AG08395 (cell line): ENCODE results near the gene ZNF408.
"Not testable (repeated sequence)": the region's sequence is repeated elsewhere in the genome, so short reads cannot be mapped to it uniquely, and the experiment has no call there.

ENCODE experiments used
- DNase-seq: peaks from one replicate; pipeline ENCODE4 v3.0.0; 2012; ENCODE audit warnings: mixed read lengths, low spot score

Gene ZNF408

DNA sequence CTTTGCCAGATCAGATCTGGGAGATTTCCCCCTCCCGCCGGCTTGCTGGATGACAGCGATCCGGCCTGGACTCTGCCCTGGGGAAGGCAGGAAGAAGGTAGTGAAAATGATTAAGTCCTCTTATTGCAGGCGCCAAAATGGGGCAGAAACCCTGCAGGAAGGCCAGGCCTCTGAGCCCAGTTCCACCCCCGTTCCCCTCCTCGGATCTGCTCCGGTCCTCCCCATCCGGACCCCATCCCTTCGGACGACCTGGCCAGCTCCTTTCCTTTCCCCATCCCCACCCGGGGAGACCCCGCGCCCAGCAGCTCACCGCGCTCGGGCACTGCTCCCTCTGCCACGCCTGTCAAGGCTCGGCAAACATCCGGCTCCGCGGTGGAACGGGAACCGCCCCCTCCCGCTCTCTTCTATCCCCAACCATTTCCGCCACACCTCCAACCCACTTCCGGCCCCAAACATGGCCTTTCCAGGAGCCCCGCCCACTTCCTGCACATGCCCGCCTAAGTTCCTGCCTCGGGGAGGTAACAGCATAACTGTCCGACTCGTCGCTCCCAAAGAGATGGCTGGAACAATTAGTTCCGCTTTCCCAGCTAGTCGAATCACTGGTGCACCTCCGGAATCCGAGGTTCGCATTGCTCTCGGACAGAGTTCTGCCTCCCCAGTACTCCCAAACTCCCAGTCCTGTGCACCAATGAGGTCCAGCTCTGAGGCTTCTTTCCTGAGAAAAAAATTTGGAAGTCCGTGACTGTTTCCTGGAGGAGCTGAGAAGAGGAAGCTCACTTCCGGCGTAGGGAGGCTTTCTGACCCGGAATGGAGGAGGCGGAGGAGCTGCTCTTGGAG lies at the start of gene ZNF408, which contains the start of gene ARHGAP1:
TSS of gene ZNF408 (plus strand) at position 791 of the 837 bp plus-strand sequence. CDS start at position 808, 17 bp downstream.
TSS of gene ARHGAP1 (minus strand) at position 379 of the 837 bp plus-strand sequence. CDS start 4,512 bp downstream, outside the sequence.
- DNase-seq: peak; percentile 97

DNA sequence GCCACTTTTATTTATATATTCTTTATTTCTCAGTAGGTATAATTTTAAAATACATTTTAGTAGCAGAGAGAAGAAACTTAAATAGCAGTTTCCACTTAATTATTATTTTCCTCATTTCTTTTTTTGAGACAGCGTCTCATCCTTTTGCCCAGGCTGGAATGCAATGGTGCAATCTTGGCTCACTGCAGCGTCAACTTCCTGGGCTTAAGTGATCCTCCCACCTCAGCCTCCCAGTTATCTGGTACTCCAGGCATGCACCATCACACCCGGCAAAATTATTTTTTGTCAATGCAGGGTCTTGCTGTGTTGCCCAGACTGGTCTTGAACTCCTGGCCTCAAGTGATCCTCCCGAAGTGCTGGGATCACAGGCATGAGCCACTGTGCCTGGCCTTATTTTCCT lies 45.2 kb upstream of the ZNF408 start:
- DNase-seq: no peak

DNA sequence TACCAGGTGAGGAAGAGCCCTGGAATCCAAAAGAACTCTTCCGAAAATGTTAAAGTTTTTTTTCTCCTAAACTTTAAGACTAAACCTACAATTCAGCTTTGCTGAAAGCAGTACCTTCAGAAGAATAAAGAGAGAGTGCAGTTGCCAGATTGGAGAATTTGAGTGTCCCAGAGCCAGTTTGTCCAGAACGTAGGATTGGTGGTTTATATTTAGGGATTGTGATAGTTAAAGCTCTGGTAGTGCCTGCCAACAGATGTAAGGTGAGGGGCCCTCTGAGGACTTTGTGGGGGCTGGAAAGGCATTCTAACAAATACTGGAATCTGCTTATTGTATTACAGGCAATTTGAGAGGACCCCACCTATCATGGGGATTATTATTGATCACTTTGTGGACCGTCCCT lies 43.6 kb upstream of the ZNF408 start:
- no peak for DNase-seq

DNA sequence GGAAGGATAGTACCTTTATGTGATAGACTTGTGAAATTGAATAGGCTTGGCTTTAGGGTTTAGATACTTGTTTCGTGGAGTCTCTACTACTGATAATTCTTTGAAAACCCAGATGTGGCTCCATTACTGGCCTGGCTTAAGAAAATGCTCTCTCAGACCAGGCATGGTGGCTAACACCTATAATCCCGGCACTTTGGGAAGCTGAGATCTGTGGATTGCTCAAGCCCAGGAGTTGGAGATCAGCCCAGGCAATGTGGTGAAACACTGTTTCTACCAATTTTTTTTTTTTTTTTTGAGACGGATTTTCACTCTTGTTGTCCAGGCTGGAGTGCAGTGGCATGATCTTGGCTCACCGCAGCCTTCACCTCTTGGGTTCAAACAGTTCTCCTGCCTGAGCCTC lies 42.6 kb upstream of the ZNF408 start:
- DNase-seq: no peak

DNA sequence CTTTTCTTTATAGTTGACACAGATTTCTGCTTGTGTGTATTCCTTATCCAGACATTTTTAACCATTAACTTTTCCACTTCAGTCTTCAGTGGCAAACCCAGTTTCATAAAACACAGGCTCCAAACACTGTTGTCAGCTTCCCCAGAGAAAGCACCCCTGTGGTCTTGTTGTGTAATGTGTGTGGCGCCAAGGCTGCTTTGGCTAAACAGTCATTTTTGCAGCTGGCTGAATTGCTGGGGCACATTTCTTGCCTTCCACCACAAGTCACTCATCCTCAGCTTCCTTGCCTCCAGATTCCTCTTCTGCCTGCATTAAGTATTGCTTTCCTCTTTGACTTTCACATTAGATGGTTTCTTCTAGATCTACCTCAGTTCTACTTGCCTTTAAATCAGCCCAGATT lies 40.9 kb upstream of the ZNF408 start:
- DNase-seq: peak; percentile 74

DNA sequence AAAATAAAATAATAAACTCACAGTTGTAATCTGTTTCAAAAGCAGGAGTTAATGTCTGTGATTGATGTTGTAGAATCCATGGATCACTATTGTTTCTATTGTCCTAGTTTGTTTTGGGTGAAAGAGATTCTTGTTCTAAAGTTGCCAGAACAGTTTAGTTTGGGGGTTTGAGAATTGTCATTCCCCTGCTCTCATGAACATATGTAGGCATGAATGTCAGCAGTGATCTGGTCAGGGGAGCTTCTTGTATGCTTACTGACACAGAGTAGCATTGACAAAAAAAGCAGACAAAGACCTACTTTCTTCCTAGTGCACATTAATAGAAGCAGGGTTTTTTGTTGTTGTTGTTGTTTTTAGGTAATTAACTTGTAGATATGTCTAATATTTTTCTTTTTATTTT lies 39.0 kb upstream of the ZNF408 start:
- DNase-seq: no peak

DNA sequence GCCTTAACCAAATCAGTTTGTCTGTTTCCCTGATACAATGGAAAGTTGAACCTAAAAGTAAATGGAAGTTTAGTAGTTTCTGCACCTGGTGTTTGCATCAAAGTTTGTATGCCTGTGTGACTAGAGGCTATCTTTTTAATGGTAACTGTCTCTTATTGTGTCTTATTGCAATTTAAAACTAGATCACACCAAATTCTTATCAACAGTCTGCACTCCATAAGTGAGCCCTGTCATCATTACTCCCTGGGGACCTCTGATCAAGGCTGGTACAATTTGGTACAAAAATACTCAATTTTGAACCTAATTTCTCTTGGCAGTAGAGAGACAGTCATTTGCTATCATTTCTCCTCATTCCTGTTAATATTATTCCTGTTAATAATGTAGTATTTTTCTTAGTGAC lies 38.5 kb upstream of the ZNF408 start:
- DNase-seq: no peak

DNA sequence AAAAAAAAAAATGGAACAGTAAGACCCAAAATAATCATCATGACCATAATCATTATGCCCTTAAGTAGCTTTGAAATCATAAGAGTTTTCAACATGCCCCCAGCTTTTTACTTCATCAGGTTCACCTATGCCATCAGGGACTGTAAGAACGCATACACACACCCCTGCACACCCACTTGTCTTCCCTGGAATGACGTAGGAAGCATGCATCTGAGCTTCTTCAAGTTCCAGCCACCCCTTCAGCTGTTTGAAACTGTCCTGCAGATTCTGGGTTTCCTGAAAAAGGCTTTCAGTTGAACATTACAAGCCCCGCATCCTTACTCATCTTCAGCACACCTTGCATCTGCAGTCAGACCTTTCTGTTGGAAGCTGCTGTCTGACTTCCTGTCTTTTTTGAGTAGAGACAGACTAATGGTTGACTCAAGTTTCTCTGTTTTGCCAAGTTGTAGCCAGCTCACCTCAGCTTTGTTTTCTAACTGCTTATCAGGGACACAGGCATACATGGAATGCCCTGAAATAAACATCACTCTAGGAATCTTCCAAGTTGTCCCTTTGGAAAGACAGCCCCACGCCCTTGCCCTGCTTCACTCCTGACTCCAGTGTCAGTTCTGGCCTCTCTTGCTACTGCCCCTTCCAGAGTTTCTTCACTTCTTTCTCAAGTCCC lies 37.4 kb upstream of the ZNF408 start:
- no peak for DNase-seq

DNA sequence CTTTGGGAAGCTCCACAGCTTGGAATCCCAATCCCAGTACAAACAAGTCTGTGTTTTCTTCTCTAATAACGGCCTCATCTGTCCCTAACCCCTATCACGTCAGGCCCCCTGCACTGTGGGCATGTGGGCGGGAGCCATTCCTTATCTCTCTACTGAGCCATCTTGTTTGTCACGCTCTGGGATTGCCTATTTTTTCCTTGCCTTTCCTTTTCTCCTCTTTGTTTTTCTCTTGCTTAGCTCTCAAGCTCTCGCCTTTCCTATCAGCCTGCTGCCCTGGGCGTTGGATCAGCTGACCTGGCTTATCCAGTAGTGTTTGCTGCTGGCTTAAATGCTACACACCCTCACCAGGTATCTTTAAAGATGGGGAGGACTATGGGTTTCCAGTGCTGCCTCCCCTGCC lies 36.2 kb upstream of the ZNF408 start:
- DNase-seq: no peak

DNA sequence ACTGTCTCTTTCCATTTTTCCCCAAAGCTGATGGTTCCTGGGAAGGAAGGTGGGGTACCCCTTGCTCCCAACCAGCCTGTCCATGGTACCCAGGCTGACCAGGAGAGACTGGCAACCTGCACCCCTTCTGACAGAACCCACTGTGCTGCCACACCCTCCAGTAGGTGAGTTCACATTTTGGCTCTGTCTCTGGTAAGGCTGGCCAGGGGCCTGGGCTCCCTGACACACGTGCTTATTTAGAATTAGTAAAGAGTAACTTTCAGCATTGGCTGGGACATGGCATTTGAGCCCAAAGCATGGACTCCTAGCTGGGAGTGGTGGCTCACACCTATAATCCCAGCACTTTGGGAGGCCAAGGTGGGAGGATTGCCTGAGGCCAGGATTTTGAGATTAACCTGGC lies 35.5 kb upstream of the ZNF408 start:
- DNase-seq: no peak

DNA sequence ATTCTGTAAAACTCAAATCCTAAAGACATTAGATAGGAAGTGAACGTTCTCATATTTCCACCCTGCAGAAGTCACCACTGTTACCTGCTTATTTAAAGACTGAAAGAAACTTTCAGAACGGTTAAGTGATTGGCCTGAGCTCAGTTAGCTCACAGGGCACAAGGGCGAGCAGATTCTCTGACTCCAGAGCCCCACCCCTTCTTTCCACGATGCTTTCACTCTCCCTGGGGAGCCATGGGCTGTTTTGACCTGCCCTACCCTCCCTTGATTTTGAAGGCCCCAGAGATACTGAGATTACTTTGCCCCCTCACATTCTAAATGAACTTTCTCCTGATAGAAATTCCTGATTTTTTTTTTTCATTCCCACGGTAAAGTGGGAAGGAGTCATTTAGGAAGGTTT lies 34.3 kb upstream of the ZNF408 start:
- DNase-seq: no peak

DNA sequence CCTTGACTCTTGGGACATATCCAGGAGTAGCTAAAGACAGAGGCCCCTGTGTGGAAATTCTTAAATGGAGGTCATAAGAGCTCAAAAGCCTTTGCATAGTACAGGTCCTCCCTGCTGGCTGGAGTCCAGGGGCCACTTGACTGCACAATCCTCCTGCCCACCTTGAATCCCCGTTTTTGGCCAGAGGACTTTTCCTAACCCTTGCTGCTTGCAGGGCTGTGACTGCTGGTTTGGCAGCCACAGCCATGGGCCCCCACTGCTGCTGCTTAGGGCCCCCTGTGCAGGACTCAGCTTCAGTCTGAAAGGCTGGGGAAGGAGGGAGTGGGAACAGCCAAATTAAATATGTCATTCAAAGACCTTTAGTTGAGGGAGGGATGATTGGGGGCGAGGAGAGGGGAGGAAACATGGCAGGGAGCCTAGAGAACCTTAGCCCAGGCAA lies 33.8 kb upstream of the ZNF408 start:
- DNase-seq: no peak

DNA sequence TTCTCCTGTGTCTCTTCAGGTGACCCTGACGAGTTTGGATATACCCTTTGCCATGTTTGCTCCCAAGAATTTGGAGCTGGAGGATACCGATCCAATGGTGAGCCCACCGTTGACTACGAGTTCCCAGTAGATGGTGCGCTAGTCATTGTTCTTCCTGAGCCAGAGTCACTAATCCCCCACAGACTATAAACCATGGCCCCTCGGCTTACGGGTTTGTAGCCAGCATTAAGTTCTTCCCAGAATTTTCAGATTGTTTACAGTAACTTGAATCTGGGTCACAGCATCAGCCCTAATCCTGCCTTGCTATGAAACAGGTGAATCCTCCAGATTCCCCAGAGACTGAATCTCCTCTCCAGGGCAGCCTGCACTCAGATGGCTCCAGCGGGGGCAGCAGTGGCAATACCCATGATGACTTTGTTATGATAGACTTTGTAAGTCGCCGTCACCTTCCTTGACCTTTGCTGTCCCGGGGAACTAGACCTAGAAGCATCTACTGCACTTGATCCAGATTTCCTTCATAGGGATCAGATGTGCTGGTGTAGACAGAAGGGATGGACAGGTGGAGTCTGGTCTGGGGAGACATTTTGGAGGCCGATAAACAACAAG lies 32.2 kb upstream of the ZNF408 start:
- no peak for DNase-seq

DNA sequence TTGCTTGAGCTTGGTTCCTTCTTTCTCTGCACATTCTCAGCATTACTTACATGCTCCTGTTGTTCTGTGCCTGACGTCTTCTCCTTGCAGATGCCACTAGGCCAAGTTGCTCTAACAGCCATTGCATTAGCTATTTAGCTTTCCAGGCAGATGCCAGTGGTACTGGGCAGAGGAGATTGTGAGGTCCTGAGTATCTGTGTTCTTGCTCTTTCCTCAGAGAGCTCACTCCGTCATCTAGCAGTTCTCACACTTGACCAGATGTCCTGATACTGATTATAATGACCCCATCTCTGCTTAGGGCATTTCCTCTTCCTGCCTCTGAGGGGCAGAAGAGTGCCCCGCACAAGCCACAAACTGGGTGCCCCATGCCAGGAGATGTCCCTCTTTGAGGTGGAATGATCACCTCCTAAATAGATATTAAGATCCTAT lies 31.1 kb upstream of the ZNF408 start:
- DNase-seq: no peak

DNA sequence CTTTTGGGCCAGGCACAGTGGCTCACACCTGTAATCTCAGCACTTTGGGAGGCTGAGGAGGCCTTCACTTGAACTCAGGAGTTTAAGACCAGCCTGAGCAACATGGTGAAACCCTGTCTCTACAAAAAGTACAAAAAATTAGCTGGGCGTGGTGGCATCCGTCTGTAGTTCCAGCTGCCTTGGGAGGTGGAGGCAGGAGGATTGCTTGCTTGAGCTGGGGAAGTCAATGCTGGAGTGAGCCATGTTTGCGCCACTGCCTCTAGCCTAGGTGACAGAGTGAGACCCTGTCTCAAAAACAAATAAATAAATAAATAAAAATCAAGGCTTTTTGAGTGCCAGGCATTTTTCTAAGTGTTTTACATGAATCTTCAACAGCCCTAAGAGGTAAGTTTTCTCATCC lies 30.3 kb upstream of the ZNF408 start:
- not testable (repeated sequence) for DNase-seq

DNA sequence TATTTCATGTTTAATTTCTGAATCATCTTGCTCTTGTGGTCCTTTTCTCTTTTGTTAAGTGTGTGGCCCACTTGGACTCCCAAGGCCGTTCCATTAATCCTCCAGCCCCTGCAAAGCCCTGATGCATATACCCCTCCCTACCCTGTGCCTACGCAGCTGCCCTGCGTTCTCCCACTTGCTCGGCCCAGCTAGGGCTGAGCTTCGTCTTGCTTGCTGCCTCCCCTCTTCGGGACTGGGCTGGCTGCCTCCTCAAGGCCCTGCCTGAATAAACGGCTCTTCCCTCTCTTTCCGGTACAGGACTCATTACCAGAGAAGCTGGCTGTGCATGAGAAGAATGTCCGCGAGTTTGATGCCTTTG lies 28.9 kb upstream of the ZNF408 start:
- no peak for DNase-seq

DNA sequence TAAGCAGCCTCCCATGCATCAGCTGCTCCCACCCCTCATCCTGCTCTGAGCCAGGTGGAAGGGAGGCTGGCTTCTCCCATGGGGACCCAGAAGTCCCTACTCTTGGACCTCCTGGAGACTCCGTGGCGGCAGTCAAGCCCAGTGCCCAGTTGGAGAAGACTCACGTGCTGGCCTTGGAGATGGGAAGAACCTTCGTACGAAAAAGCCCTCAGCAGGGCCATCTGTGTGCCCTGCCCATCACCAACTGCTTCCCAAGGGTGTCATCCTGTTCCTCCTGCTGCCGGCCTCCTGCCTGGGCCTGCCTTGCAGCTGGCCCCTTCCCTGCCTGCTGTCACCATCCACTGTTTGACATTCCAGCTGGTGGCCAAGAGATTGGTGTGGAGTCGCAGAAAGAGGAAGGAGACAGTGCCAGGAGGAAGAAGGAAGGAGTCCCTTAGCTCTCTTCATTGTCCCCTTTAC lies 28.4 kb upstream of the ZNF408 start:
- no peak for DNase-seq

DNA sequence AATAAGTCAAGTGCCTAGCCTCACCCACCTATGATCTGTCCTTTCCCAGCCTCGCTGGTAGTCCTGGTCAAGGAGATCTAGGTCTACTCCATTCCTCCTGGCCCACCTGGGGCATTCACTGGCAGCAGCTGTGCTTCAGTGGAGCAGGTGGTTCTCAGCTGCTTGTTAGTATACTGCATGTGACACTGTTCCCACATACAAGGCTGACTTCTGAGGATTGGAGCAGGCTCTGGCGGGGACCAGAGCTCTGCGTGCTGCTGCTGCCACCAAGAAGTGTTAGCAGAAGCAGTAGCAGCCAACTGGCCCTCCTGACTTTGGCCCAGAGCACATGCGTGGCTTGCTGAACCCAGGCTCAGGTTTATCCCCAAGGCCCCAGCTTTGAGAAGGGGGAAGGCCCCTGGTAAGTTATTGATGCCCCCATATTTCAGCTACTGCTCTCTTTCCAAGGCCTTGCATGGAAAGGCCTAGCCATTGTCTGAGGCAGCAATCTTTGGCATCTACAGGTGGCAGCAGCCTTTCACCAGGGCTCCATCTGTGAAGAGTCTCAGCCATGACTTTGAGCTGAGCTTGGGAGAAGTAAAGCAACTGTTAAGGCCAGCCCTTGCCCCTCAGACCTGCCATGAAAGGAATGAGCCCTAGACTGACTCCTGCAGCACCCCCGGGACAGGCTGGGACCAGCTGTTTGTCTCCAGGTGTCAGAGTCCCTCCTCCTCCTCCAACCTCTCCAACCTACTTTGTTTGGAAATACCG lies 26.9 kb upstream of the ZNF408 start:
- no peak for DNase-seq

DNA sequence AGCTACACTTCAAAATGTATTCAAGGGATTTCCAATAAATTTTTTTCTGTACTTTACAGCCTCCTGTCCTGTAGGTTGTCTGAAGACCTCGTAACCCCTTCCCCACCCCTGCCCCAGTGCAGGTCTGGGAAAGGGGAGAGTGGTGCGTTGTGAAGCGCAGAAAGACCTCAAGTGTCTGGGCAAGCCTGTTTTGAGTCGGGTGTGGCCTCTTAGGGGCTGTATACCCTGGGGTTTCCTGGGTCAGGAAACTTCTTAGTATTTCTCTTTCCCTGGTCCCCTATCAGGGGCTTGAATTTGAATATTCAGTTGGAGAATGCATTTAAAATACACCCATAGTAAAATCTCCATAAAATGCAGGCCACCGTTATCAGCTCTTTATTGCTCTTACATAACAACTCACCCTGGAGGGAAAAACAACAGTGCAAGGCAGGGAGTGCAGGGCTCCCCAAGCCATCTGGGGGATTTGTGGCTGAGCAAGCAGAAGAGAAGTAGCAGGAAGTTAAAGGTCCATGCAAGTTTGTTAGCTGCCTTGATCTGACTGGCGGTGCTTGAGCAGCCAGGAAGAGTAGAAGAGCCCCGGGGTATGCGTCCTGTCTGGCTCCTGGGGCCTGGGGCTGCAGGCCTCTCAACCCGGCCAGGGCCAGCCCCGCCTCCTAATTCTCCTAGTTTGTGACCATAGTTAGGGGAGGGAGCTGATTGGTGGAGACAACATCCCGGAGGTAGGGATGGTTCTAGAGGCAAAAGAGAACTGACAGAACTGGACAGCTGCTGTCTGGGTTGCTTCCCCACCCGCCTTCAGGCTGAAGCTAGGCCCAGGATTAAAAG lies 26.2 kb upstream of the ZNF408 start:
- peak; percentile 33 for DNase-seq

DNA sequence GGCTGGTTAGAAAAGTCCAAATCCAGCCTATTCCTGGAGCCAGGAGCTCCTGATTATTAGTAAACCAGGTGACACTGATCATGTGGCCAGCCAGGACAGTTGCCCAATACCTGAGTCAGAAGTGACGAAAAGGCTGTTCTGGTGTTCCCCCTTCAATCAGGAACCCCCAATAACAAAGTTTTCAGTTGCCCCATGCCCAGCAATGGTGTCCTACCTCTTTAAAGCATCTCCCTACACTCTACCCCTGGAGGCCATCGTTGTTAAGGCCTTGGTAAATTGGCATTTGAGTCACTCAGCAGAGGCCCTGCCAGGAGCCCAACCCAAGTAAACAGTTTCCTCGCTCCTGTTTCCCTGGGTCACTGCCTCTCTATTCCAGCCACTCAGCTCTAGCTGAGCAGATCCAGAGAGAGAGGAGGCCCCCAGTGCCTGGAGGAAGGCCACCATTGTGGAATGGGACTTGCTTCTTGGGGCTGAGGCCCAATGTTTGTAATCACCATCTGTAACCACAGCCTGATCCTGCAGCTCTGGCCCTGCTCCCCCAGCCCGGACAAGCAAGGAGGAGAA lies 25.5 kb upstream of the ZNF408 start:
- peak; percentile 91 for DNase-seq

DNA sequence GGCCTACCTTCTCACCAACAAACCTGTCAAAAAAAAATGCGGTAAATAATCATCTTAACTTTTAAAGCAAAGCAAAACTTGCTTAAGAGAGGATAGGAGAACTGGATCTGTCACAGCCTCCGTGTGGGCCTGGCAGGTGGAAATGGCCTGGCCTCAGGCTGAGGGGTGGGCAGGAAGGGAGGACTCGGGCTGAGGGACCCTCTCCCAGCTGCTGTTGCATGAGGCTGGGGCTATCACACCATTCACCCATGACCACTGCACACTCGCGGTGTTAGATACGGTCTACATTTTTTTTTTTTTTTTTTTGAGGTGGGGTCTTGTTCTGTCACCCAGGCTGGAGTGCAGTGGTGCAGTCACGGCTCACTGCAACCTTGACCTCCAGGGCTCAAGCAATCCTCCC lies 24.9 kb upstream of the ZNF408 start:
- DNase-seq: no peak
